GM12878 (cell line): Measurements from ENCODE around the gene TXLNG. TPM values are rescaled to one million over a fixed set of nuclear protein-coding genes. Genes with fewer than 3 reads are reported as not detected.
A peak's percentile ranks its signal among the peaks of the same experiment; 100 is the strongest.

Source experiments
- BHLHE40 ChIP-seq, 2 experiments: fragments of 450-650 bp in 1 of 2; IDR thresholded peaks; 2 replicates each; pipeline ENCODE4 v1.6.1; 2011 to 2017; ENCODE audit warnings: low read depth in 2 of 2, borderline replicate concordance in 1 of 2, improper control_type of control experiment in 1 of 2, low read length in 1 of 2, mild to moderate bottlenecking in 1 of 2
- CREM ChIP-seq: IDR thresholded peaks from 2 replicates; pipeline ENCODE4 v1.6.1; 2014; ENCODE audit warnings: antibody characterized with exemption, low read depth
- EGR1 ChIP-seq, 2 experiments: IDR thresholded peaks; 1 replicate in 1 of 2; 2 replicates in 1 of 2; pipeline ENCODE4 v1.6.1; 2011 to 2012; ENCODE audit warnings: low read depth in 2 of 2, low read length in 2 of 2, borderline replicate concordance in 1 of 2, mild to moderate bottlenecking in 1 of 2, moderate library complexity in 1 of 2
- GATAD2B ChIP-seq: fragments of 450-650 bp; conservative IDR thresholded peaks from 2 replicates; pipeline ENCODE4 v1.6.1; 2017; ENCODE audit warnings: low read depth, mild to moderate bottlenecking, moderate library complexity
- IKZF1 ChIP-seq: fragments of 450-650 bp; conservative IDR thresholded peaks from 2 replicates; pipeline ENCODE4 v1.6.1; 2017; ENCODE audit warnings: antibody characterized with exemption, mild to moderate bottlenecking
- IKZF2 ChIP-seq, 2 experiments: fragments of 450-650 bp; IDR thresholded peaks; 2 replicates each; pipeline ENCODE4 v1.6.1; 2017; ENCODE audit warnings: mild to moderate bottlenecking in 2 of 2, moderate library complexity in 2 of 2
- IRF4 ChIP-seq: IDR thresholded peaks from 2 replicates; pipeline ENCODE4 v1.6.1; 2011; ENCODE audit warnings: low read depth, low read length
- JUNB ChIP-seq: IDR thresholded peaks from 2 replicates; pipeline ENCODE4 v1.6.1; 2016; ENCODE audit warnings: antibody characterized with exemption, mild to moderate bottlenecking
- LARP7 ChIP-seq: fragments of 450-650 bp; IDR thresholded peaks from 2 replicates; pipeline ENCODE4 v1.6.1; 2017; ENCODE audit warnings: mild to moderate bottlenecking
- NFYB ChIP-seq: IDR thresholded peaks from 2 replicates; pipeline ENCODE4 v1.6.1; 2011; ENCODE audit warnings: low read depth, mild to moderate bottlenecking, low read length, improper control_type of control experiment, moderate library complexity; ENCODE audit not compliant: insufficient read depth
- NRF1 ChIP-seq: conservative IDR thresholded peaks from 2 replicates; pipeline ENCODE4 v1.6.1; 2011; ENCODE audit warnings: mild to moderate bottlenecking, low read depth, low read length, improper control_type of control experiment
- POLR2AphosphoS5 ChIP-seq: IDR thresholded peaks from 2 replicates; pipeline ENCODE4 v1.6.1; 2011; ENCODE audit warnings: mild to moderate bottlenecking, low read length, inconsistent platforms
- RAD51 ChIP-seq: fragments of 450-650 bp; IDR thresholded peaks from 2 replicates; pipeline ENCODE4 v1.6.1; 2016; ENCODE audit warnings: moderate library complexity, mild to moderate bottlenecking, inconsistent platforms
- SREBF1 ChIP-seq: IDR thresholded peaks from 2 replicates; pipeline ENCODE4 v1.6.1; 2012; ENCODE audit warnings: mild to moderate bottlenecking, low read length
- SRF ChIP-seq, 2 experiments: IDR thresholded peaks; 2 replicates each; pipeline ENCODE4 v1.6.1; 2011; ENCODE audit warnings: low read depth in 2 of 2, low read length in 2 of 2, mild to moderate bottlenecking in 1 of 2, moderate library complexity in 1 of 2
- YY1 ChIP-seq: IDR thresholded peaks from 2 replicates; pipeline ENCODE4 v1.6.1; 2011; ENCODE audit warnings: low read depth, mild to moderate bottlenecking, low read length
- polyA plus RNA-seq, 11 experiments: library from polyadenylated mRNA; depleted of rRNA in 4 of 11; unstranded in 6 of 11; stranded (reverse) in 5 of 11; fragments of >200 nt; fragmentation: Nextera tagmentation in 4 of 11; fragmentation: Illumina TruSeq in 1 of 11; extraction: Ambion mirVana in 4 of 11; extraction: Trizol in 1 of 11; gene quantifications; 1 replicate in 1 of 11; 2 replicates in 10 of 11; pipeline versions ENCODE4 v1.2.1 to v1.2.3, GENCODE V29; 2011 to 2016; ENCODE audit warnings: inconsistent platforms in 2 of 11, missing spikeins in 2 of 11, low read depth in 1 of 11
- total RNA-seq, 4 experiments: library from RNA; depleted of rRNA in 3 of 4; stranded (reverse); fragments of >200 nt in 3 of 4; fragmentation: Illumina TruSeq in 1 of 4; extraction: Trizol in 1 of 4; gene quantifications; 2 replicates each; pipeline versions ENCODE4 v1.2.1 to v1.2.3, GENCODE V29; 2013 to 2021
- TF ChIP-seq, protein P1 (sequence below): fragments of 450-650 bp; conservative IDR thresholded peaks from 2 replicates; pipeline ENCODE4 v1.6.1; 2017; ENCODE audit warnings: mild to moderate bottlenecking, moderate library complexity
- TF ChIP-seq, protein P2 (sequence below): IDR thresholded peaks from 2 replicates; pipeline ENCODE4 v1.6.1; 2011; ENCODE audit warnings: mild to moderate bottlenecking, low read depth, low read length, moderate library complexity; ENCODE audit not compliant: insufficient replicate concordance

TXLNG gene
- total and polyA plus RNA-seq, 10 of the 15 experiments (the other 5 are each of a cell fraction or from before 2014, with no cell fraction given), result 9.9 to 40.7 (median 19.5) TPM

GRCh38 chrX:16870095-16870861 is 84.0 kb downstream of the TXLNG start, which contains the start of gene RBBP7 (continued):
- no peak for TF ChIP-seq IRF4
- TF ChIP-seq RAD51, result no peak
- peak in 1 of 2 experiments; percentile 35; a peak in 1 of 4 replicates for TF ChIP-seq IKZF2 (IDR thresholded peaks at IDR 0.05)
- TF ChIP-seq CREM, result peak; percentile 37; the same call in 1 of the 2 replicates
- peak; percentile 57; the same call in 1 of the 2 replicates for TF ChIP-seq POLR2AphosphoS5
- peak in 1 of 2 experiments; percentile 50; a peak in 2 of 4 replicates for TF ChIP-seq BHLHE40 (IDR thresholded peaks at IDR 0.05; ENCODE audit: borderline replicate concordance in 1 of 2, low read depth in 2 of 2, low read length in 1 of 2)
- TF ChIP-seq, protein P1, sequence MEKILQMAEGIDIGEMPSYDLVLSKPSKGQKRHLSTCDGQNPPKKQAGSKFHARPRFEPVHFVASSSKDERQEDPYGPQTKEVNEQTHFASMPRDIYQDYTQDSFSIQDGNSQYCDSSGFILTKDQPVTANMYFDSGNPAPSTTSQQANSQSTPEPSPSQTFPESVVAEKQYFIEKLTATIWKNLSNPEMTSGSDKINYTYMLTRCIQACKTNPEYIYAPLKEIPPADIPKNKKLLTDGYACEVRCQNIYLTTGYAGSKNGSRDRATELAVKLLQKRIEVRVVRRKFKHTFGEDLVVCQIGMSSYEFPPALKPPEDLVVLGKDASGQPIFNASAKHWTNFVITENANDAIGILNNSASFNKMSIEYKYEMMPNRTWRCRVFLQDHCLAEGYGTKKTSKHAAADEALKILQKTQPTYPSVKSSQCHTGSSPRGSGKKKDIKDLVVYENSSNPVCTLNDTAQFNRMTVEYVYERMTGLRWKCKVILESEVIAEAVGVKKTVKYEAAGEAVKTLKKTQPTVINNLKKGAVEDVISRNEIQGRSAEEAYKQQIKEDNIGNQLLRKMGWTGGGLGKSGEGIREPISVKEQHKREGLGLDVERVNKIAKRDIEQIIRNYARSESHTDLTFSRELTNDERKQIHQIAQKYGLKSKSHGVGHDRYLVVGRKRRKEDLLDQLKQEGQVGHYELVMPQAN, result 0 out of 2 replicates have a peak, but pooled peaks have one; percentile 3
- TF ChIP-seq GATAD2B, result peak; percentile 38; the same call in 1 of the 2 replicates
- no peak for TF ChIP-seq SRF (IDR thresholded peaks at IDR 0.05; ENCODE audit: low read depth in 2 of 2, low read length in 2 of 2)
- TF ChIP-seq EGR1 (IDR thresholded peaks at IDR 0.05; ENCODE audit: borderline replicate concordance in 1 of 2, low read depth in 2 of 2, low read length in 2 of 2), result peak in 1 of 2 experiments; percentile 94; a peak in 2 of 3 replicates
- TF ChIP-seq JUNB, result no peak
- TF ChIP-seq NRF1, result peak; percentile 72
- peak; percentile 57; the same call in 1 of the 2 replicates for TF ChIP-seq LARP7
- TF ChIP-seq IKZF1, result peak; percentile 87
- peak; percentile 74; the same call in 1 of the 2 replicates for TF ChIP-seq NFYB
- peak; percentile 44; the same call in 1 of the 2 replicates for TF ChIP-seq SREBF1
- TF ChIP-seq, protein P2, sequence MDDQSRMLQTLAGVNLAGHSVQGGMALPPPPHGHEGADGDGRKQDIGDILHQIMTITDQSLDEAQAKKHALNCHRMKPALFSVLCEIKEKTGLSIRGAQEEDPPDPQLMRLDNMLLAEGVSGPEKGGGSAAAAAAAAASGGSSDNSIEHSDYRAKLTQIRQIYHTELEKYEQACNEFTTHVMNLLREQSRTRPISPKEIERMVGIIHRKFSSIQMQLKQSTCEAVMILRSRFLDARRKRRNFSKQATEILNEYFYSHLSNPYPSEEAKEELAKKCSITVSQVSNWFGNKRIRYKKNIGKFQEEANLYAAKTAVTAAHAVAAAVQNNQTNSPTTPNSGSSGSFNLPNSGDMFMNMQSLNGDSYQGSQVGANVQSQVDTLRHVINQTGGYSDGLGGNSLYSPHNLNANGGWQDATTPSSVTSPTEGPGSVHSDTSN, result peak; percentile 41
- peak; percentile 26; the same call in 1 of the 2 replicates for TF ChIP-seq YY1
